CD14-positive monocyte (primary cell): Measurements from ENCODE around the gene ADA. TPM values are rescaled to one million over a fixed set of nuclear protein-coding genes. Genes with fewer than 3 reads are reported as not detected.

Source experiments
- DNase-seq, 3 donors: peaks; one replicate each; pipeline ENCODE4 v3.0.0-alpha.2; 2011 to 2022
- H2AFZ ChIP-seq: 2 replicates; pipeline ENCODE4 v1.6.0; 2012; ENCODE audit warnings: mild to moderate bottlenecking, low read depth, low read length, inconsistent platforms; ENCODE audit not compliant: insufficient read depth, poor library complexity, severe bottlenecking
- H3K27ac ChIP-seq, 2 donors: 1 replicate in 1 of 2; 2 replicates in 1 of 2; pipeline ENCODE4 v1.5.1; 2012 to 2013; ENCODE audit warnings: low read length in 2 of 2, control low read depth in 1 of 2, inconsistent platforms in 1 of 2, low read depth in 1 of 2, mild to moderate bottlenecking in 1 of 2
- H3K27me3 ChIP-seq, 2 donors: one replicate each; pipeline versions ENCODE4 v1.6.0 to v1.6.1; 2011 to 2013; ENCODE audit warnings: low read length in 2 of 2; ENCODE audit not compliant: control insufficient read depth in 2 of 2, insufficient read depth in 2 of 2
- H3K36me3 ChIP-seq, 2 donors: replicated peaks in 1 of 2; 1 replicate in 1 of 2; 2 replicates in 1 of 2; pipeline versions ENCODE4 v1.5.1 to v1.6.1; 2012 to 2013; ENCODE audit warnings: low read length in 2 of 2, control low read depth in 1 of 2, inconsistent platforms in 1 of 2, mild to moderate bottlenecking in 1 of 2; ENCODE audit not compliant: insufficient read depth in 2 of 2, control insufficient read depth in 1 of 2
- H3K4me1 ChIP-seq, 2 donors: 1 replicate in 1 of 2; 2 replicates in 1 of 2; pipeline versions ENCODE4 v1.5.1 to v1.6.1; 2012 to 2013; ENCODE audit warnings: low read length in 2 of 2, control low read depth in 1 of 2, inconsistent platforms in 1 of 2, mild to moderate bottlenecking in 1 of 2, moderate library complexity in 1 of 2; ENCODE audit not compliant: insufficient read depth in 2 of 2, control insufficient read depth in 1 of 2
- H3K4me2 ChIP-seq: replicated peaks from 2 replicates; pipeline ENCODE3; 2012; ENCODE audit warnings: low read length, moderate library complexity, mild to moderate bottlenecking; ENCODE audit not compliant: poor library complexity, severe bottlenecking; ENCODE audit errors: extremely low read depth
- H3K4me3 ChIP-seq, 3 experiments: fragments of 200-600 bp in 1 of 3; sonication (generic) in 1 of 3; replicated peaks in 1 of 3; 1 replicate in 2 of 3; 2 replicates in 1 of 3; pipeline ENCODE4 v1.5.1; 2011 to 2013; ENCODE audit warnings: low read length in 3 of 3, mild to moderate bottlenecking in 3 of 3, control low read depth in 2 of 3, low read depth in 2 of 3, inconsistent platforms in 1 of 3, moderate library complexity in 1 of 3
- H3K79me2 ChIP-seq: 2 replicates; pipeline ENCODE4 v1.6.0; 2012; ENCODE audit warnings: mild to moderate bottlenecking, control low read depth, inconsistent platforms, low read length, moderate library complexity; ENCODE audit not compliant: insufficient read depth
- H3K9ac ChIP-seq: 2 replicates; pipeline ENCODE4 v1.6.0; 2017; ENCODE audit warnings: low read length, mild to moderate bottlenecking; ENCODE audit not compliant: insufficient read depth, poor library complexity, severe bottlenecking
- H3K9me3 ChIP-seq, 2 donors: replicated peaks in 1 of 2; 1 replicate in 1 of 2; 2 replicates in 1 of 2; pipeline versions ENCODE4 v1.5.1 to v1.6.1; 2012 to 2013; ENCODE audit warnings: low read length in 2 of 2, control low read depth in 1 of 2; ENCODE audit not compliant: control insufficient read depth in 1 of 2, insufficient read depth in 1 of 2
- H4K20me1 ChIP-seq: 2 replicates; pipeline ENCODE4 v1.6.0; 2012; ENCODE audit warnings: mild to moderate bottlenecking, low read length, control low read depth, moderate library complexity; ENCODE audit not compliant: insufficient read depth
- H3K27ac Mint-ChIP-seq, 7 donors: one replicate each; pipeline ENCODE4 v1.8.0; 2020; ENCODE audit warnings: mild to moderate bottlenecking in 7 of 7, mixed read lengths in 7 of 7, moderate library complexity in 6 of 7, inconsistent platforms in 2 of 7
- H3K27me3 Mint-ChIP-seq, 3 donors: one replicate each; pipeline ENCODE4 v1.8.0; 2021 to 2022; ENCODE audit warnings: low read depth in 3 of 3, mild to moderate bottlenecking in 3 of 3, mixed read lengths in 3 of 3, moderate library complexity in 3 of 3, inconsistent platforms in 1 of 3
- H3K36me3 Mint-ChIP-seq, 2 donors: one replicate each; pipeline ENCODE4 v1.8.0; 2020; ENCODE audit warnings: mixed read lengths in 2 of 2, inconsistent platforms in 1 of 2, mild to moderate bottlenecking in 1 of 2
- H3K4me1 Mint-ChIP-seq: one replicate; pipeline ENCODE4 v1.8.0; 2020; ENCODE audit warnings: mild to moderate bottlenecking, mixed read lengths
- H3K4me3 Mint-ChIP-seq, 2 donors: one replicate each; pipeline ENCODE4 v1.8.0; 2020; ENCODE audit warnings: mild to moderate bottlenecking in 2 of 2, mixed read lengths in 2 of 2, moderate library complexity in 1 of 2
- H3K9me3 Mint-ChIP-seq, 7 donors: one replicate each; pipeline ENCODE4 v1.8.0; 2020 to 2022; ENCODE audit warnings: mixed read lengths in 7 of 7, mild to moderate bottlenecking in 6 of 7, moderate library complexity in 6 of 7, inconsistent platforms in 2 of 7
- CTCF ChIP-seq: fragments of 200-600 bp; IDR thresholded peaks from one replicate; pipeline ENCODE4 v1.8.0; 2022; ENCODE audit warnings: antibody characterized with exemption, mild to moderate bottlenecking
- WGBS: methylation state at CpG from one replicate; pipeline ENCODE4 v1.1.5; 2013; ENCODE audit warnings: missing lambda C conversion rate; ENCODE audit not compliant: insufficient coverage; 5-methylcytosine and 5-hydroxymethylcytosine counted together
- intact Hi-C, 2 donors: fragments of 100-400 bp; cut with micrococcal nuclease; formaldehyde crosslinking; loops; one replicate each; pipeline versions ENCODE4 v1.15.0 to v1.15.1; 2023
- polyA plus RNA-seq, 3 donors: library from polyadenylated mRNA; depleted of rRNA in 1 of 3; unstranded in 2 of 3; stranded (reverse) in 1 of 3; fragments of 300-500 nt in 2 of 3; fragments of >200 nt in 1 of 3; fragmentation: Illumina TruSeq in 2 of 3; gene quantifications; 1 replicate in 2 of 3; 2 replicates in 1 of 3; pipeline ENCODE4 v1.2.3, GENCODE V29; 2012 to 2021

The ADA gene
- polyA plus RNA-seq, 3 donors, result 11.1 to 17.2 (median 15.6) TPM

- Mint-ChIP-seq H3K9me3 (peaks cover 0 to 3% (median 0%) of the 10 kb centered on the region in 7 donors), H3K27ac (peak overlapping the region in 5 of 7 donors; percentile 35 to 69 (median 45)), H3K4me1 (peaks cover 60% of the 10 kb centered on the region), H3K4me3 (peak overlapping the region; percentile 79 to 86), H3K36me3 (no peaks in the 10 kb centered on the region), H3K27me3 (peaks cover 0 to 7% (median 6%) of the 10 kb centered on the region in 3 donors)
- H3K36me3 ChIP-seq, result no peaks in the 10 kb centered on the region
- H3K27ac ChIP-seq, result peak overlapping the region in 1 of 2 donors; percentile 84
- peak overlapping the region; percentile 73 for H3K9ac ChIP-seq
- DNase-seq, result peak in 2 of 3 donors; percentile 19 to 51
- H3K4me2 ChIP-seq, result peak overlapping the region; percentile 97
- intact Hi-C loops, result loop anchor here (5.0 kb wide), 2 partner anchors 34 to 39 kb away; no protein-coding TSS in a partner anchor
- peaks cover 17% of the 10 kb centered on the region for H3K79me2 ChIP-seq
- H2AFZ ChIP-seq, result peak overlapping the region; percentile 91
- no peaks in the 10 kb centered on the region for H4K20me1 ChIP-seq
- 4% methylated on average over 23 of the region's 24 CpGs for WGBS
- TF ChIP-seq CTCF, result no peak
- H3K4me1 ChIP-seq, result peaks cover 48 to 55% of the 10 kb centered on the region in 2 donors
- peak overlapping the region; percentile 54 to 91 (median 71) for H3K4me3 ChIP-seq
- no peaks in the 10 kb centered on the region for H3K27me3 ChIP-seq
- no peaks in the 10 kb centered on the region for H3K9me3 ChIP-seq
These were observed 597 bp downstream of the ADA start for GRCh38 chr20:44650771-44651433.

- Histone ChIP-seq H3K36me3 (no peaks in the 10 kb centered on the region), H3K9me3 (no peaks in the 10 kb centered on the region), H3K9ac (no peak overlapping the region), H3K27me3 (no peaks in the 10 kb centered on the region), H3K4me2 (no peak overlapping the region), H4K20me1 (no peaks in the 10 kb centered on the region), H3K4me3 (no peak overlapping the region), H3K79me2 (peaks cover 17% of the 10 kb centered on the region), H3K4me1 (peaks cover 56 to 64% of the 10 kb centered on the region in 2 donors), H3K27ac (no peak overlapping the region), H2AFZ (no peak overlapping the region)
- Mint-ChIP-seq H3K36me3 (no peaks in the 10 kb centered on the region), H3K9me3 (peaks cover 0 to 3% (median 0%) of the 10 kb centered on the region in 7 donors), H3K27ac (no peak overlapping the region), H3K4me3 (peak overlapping the region; percentile 79 to 86), H3K4me1 (peaks cover 66% of the 10 kb centered on the region), H3K27me3 (peaks cover 0 to 7% (median 5%) of the 10 kb centered on the region in 3 donors)
- WGBS, result 66% methylated on average over 5 of the region's 6 CpGs
- no peak for TF ChIP-seq CTCF
- DNase-seq, result no peak
- intact Hi-C loops, result loop anchor here (5.0 to 10.0 kb wide), 3 partner anchors 33 to 315 kb away; partner anchors contain the start of genes STK4 (in 1 of the 2) and TOMM34 (in 1 of the 2)
These were observed 1.5 kb downstream of the ADA start for GRCh38 chr20:44649976-44650375.
